HG03575 (cell line): ENCODE data around the gene SMIM24.

Experiments
- ATAC-seq: cut with Tn5 transposase; IDR thresholded peaks from one replicate; pipeline ENCODE4 v1.9.1; 2021; ENCODE audit not compliant: unreplicated experiment, insufficient number of reproducible peaks, low FRiP score; ENCODE audit errors: extremely low read depth

SMIM24 gene

DNA sequence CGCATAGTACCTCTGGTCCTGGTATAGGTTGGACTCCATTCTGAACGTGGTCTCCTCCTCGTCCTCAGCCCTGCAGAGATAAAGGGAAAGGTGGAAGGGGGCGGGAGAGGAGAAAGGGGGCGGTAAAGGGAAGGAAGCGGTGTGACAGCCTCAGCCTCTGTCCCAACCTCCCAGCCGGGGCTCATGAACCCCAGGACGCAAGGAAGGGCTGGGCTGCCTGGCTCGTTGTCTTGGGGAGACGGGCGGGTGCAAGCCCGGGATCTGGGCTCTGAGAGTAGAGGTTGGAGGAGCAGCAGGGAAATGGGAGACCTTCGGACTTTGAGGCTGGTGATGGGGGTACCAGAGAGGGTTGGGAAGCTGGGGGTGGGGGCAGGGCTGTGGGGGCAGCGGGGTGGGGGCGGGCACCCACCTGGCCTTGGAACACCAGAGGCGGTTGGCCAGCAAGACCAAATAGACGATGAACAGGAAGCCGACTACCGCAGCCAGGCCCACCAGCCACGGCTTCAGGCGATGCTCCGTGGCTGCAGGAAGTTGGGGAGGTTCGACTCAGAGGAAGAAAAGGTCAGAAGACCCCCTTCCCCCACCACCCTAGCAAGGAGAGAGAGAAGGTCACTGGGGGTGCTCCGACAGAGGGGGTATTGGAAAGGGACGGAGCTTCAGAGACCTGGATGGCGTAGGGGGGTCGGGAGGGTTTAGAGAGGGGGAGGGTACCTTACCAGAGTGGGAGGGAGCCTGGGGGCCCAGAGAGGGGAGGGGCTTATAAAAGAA lies 1.7 kb downstream of the SMIM24 start:
- no peak for ATAC-seq

GRCh38 chr19:3477951-3478350 lies 2.4 kb downstream of the SMIM24 start:
- ATAC-seq = no peak

DNA sequence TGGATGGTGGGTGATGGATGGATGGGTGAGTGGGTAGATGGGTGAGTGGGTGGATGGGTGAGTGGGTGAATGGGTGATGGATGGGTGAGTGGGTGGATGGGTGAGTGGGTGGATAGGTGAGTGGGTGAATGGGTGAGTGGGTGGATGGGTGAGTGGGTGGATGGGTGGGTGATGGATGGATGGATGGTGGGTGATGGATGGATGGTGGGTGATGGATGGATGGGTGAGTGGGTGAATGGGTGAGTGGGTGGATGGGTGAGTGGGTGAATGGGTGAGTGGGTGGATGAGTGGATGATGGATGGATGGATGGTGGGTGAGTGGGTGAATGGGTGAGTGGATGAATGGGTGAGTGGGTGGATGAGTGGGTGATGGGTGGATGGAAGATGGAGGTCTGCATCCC lies 2.8 kb downstream of the SMIM24 start:
- no peak for ATAC-seq

DNA sequence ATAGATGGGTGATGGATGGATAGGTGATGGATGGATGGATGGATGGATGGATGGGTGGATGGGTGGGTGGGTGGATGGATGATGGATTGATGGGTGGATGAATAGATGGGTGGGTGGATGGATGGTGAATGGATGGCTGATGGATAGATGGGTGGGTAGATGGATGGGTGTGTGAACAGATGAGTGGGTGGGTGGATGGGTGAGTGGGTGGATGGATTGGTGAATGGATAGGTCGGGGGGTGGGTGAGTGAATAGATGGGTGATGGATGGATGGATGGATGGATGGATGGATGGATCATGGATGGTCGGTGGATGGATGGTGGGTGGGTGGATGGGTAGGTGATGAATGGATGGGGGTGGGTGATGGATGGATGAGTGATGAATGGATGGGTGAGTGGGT lies 3.5 kb downstream of the SMIM24 start:
- ATAC-seq = no peak

- no peak for ATAC-seq
These were observed 4.9 kb downstream of the SMIM24 start for GRCh38 chr19:3475449-3475848.

- no peak for ATAC-seq
These were observed 5.7 kb downstream of the SMIM24 start for GRCh38 chr19:3474614-3475013.

GRCh38 chr19:3474010-3474409 lies 6.3 kb downstream of the SMIM24 start:
- no peak for ATAC-seq

- no peak for ATAC-seq
These were observed 8.2 kb downstream of the SMIM24 start for GRCh38 chr19:3471954-3472655.

GRCh38 chr19:3470500-3471128 lies 9.7 kb downstream of the SMIM24 start:
- ATAC-seq = no peak

DNA sequence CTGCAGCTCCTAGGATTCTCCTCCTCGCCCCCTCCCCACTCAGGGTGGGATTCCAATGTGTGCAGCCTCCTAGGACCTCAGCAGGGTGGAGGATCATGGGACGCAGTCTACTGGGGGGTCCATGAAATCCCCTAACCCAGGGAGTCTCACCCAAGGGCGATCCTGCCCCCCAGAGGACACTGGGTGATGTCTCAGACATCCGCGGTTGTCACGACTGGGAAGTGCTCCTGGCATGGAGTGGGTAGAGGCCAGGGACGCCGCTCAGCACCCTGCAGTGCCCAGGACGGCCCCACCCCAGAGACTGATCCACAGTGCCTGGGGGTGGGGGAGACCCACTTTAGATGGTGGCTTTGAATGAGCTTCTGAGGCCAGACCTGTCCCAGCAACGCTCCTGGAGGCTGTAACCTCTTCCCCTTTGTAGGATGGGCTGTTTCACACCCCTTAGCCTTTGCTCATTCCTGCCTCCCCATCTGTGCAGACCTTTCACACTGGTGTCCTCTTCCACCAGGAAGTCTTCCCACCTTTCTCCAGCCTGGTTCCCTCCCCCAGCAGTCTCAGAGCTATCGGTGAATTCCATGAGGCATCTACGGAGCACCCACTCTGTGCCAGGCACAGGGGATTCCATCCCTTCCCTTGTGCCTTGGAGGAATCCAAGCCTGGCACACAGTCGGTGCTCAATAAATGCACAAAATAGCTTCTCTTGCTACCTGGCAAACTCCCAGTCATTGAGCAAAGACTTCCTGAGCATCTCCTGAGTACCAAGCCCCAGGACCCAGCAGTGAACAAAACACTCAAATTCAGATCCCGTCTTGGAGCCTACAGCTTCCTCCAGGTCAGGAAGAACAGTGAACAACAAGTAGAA lies 10.5 kb downstream of the SMIM24 start:
- ATAC-seq = no peak

- no peak for ATAC-seq
These were observed 12.1 kb downstream of the SMIM24 start for GRCh38 chr19:3468211-3468610.

- no peak for ATAC-seq
These were observed 12.7 kb downstream of the SMIM24 start for GRCh38 chr19:3467437-3468198.

- ATAC-seq = no peak
These were observed 13.7 kb downstream of the SMIM24 start for GRCh38 chr19:3466635-3467034.

- ATAC-seq = no peak
These were observed 14.8 kb downstream of the SMIM24 start for GRCh38 chr19:3465552-3465951.

DNA sequence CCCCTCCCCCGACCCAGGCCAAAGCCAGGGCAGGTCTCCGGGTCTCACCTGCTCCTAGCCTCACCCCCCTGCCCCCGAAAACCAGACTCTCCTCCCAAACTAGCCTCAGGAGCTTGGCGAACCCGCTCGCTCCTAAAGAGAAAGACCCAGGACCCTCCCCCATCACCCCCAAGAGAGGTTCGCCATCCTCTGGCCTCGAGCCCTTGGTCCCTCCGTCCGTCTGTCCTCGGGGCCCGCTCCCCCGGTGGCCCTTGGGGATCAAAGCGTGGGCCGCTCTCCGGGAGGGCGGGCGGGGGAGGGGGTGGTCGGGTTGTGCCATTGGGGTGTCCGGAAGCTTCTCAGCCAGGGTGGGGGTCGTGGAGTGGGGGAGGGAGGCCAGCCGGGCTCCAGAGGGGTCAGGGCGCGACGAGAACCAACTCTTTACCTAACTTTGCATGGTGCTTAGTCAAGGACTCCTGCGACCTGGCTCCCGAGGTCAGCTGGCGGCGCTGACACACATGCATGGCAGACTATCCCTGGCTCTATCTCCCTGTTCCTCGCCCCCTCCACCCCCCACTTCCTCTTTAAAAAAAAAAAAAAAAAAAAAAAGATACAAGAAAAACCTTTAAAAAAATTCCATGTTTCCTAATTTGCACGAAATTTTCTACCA lies 15.6 kb downstream of the SMIM24 start:
- ATAC-seq = no peak

DNA sequence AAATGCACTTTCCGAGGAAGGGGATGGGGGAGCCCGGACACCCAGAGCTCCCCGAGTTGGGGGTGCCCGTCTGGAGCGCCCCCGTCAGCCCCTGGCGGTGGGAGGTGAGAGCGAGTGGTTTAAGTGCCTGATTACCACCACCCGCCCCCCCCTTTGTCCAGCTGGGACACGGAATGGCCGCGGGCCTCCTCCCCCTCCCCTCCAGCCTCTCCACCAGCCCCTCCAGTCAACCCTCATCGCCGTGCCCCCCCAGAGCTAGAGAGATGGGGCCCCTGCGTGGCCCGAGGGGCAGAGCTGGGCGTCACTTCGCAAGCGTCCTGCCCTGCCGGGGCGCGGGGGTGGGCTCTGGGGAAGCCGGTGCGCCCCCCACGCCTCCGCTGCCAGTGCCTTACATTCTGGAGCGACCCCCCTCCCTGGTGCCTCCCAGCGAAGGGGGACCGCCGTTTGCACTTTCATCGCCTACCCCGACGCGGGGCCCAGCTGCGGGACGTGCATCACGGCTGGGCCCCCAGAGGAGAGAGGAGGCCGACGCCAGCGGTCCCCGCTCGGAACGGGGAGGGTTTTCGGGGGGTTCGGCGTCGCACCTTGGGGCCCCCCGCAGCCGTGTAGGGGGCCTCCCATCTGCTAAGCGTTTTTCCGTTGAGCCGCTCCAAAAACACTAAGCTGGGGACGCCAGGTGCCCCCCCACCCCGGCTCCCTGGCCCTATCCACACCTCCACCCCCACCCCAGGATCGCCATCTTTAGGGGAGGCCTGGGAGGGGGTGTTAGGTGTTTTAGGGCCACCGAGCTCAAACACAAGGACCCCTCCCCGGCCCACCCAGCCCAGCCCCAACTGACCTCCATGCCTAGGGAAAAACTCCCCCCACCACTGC lies 16.4 kb downstream of the SMIM24 start:
- ATAC-seq = no peak

GRCh38 chr19:3462991-3463713 lies 17.2 kb downstream of the SMIM24 start:
- no peak for ATAC-seq
